Activated naive CD8-positive, alpha-beta T cell treated with anti-CD3 and anti-CD28 coated beads for 36 hours (primary cell): ENCODE results near the gene EMILIN1. TPM values are rescaled to one million over a fixed set of nuclear protein-coding genes. Genes with fewer than 3 reads are reported as not detected.
"Not testable (repeated sequence)": the region's sequence is repeated elsewhere in the genome, so short reads cannot be mapped to it uniquely, and the experiment has no call there.

Experiments used
- DNase-seq: peaks from one replicate; pipeline ENCODE4 v3.0.0; 2021
- H3K27ac Mint-ChIP-seq: one replicate; pipeline ENCODE4 v1.8.0; 2022; ENCODE audit warnings: mild to moderate bottlenecking, moderate library complexity, mixed read lengths
- H3K27me3 Mint-ChIP-seq: one replicate; pipeline ENCODE4 v1.8.0; 2022; ENCODE audit warnings: mild to moderate bottlenecking, mixed read lengths
- H3K36me3 Mint-ChIP-seq: one replicate; pipeline ENCODE4 v1.8.0; 2021; ENCODE audit warnings: mild to moderate bottlenecking, mixed read lengths
- H3K4me1 Mint-ChIP-seq: one replicate; pipeline ENCODE4 v1.8.0; 2021; ENCODE audit warnings: mixed read lengths
- H3K4me3 Mint-ChIP-seq: one replicate; pipeline ENCODE4 v1.8.0; 2022; ENCODE audit warnings: mild to moderate bottlenecking, moderate library complexity, mixed read lengths
- H3K9me3 Mint-ChIP-seq: one replicate; pipeline ENCODE4 v1.8.0; 2022; ENCODE audit warnings: mixed read lengths
- total RNA-seq, 2 experiments: library from RNA; stranded (reverse); gene quantifications; one replicate each; pipeline ENCODE4 v1.2.3, GENCODE V29; 2021

The EMILIN1 gene
- total RNA-seq, 2 experiments from 2014 or later = 0.62 to 0.76 TPM

DNA sequence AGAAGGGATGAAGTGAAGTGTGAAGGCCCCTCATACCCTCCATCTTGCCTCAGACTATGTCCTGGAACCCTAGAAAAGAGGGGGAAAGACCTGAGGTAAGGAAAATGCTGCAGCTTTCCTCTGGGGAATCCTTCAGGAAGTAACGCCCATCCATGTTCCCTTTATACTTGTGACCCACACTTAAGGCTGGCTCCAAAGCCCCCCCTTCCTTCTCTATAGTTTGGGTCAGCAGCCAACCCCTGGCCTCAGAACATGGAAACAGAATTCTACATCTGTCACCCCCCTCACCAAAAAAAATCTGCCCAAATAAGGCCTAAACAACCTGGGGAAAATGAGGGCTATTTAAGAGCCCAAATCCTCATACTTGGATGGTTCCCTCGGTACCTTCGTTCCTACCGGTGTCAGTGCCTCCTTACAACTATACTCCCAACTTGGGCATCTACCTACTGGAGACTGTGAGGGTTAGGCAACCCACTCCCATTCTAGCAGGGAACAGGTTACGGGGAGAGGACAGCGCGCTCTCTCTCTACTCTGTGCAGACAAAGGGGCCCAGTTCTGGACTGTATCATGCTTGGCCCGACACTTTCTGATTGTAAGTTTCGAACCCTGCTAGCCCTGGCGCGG lies 7.7 kb upstream of the EMILIN1 start:
- peaks cover 37% of the 10 kb centered on the region for H3K36me3 Mint-ChIP-seq
- peak overlapping the region; percentile 93 for H3K27ac Mint-ChIP-seq
- peak overlapping the region; percentile 97 for H3K4me3 Mint-ChIP-seq
- no peaks in the 10 kb centered on the region for H3K9me3 Mint-ChIP-seq
- H3K27me3 Mint-ChIP-seq = no peaks in the 10 kb centered on the region
- H3K4me1 Mint-ChIP-seq = peaks cover 59% of the 10 kb centered on the region
- DNase-seq = no peak

DNA sequence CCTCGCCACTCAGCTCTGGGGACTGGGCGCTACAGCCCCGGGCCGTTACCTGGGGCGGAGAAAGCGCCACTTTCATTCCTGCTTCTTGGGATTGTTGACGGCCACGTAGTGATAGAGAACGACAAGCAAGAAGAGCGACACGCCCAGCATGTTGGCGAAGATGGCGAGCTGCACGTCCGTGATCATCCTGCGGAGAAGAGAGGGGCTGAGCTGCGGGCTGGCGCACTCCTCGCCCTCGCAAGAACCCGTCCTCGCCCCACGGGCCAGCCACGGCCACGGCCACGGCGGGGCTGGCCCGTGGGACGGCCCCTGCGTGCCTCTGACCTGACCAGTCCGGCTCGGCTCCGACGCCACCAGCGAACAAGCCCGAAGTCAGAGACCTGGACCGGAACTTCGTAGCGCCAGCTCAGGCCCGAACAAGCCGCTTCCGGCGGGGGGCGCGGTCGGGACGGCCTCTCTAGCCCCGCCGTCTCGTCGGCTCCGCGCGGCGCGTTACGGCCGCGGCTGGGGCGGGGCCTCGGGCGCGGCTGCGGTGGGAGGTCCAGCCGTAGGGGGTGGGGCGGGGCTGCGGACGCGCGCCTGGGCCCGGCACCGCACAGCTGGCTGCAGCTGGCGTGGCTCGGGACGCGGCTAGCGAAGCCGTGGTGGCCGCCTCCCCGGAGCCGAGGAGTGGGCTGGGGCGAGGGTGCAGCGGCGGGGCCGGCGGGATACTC lies 7.0 kb upstream of the EMILIN1 start, which contains the start of gene OST4:
Gene OST4, minus strand, starts transcription at position 378 of the 713 bp plus-strand sequence.
- no peaks in the 10 kb centered on the region for H3K9me3 Mint-ChIP-seq
- peak; percentile 93 for DNase-seq
- no peaks in the 10 kb centered on the region for H3K27me3 Mint-ChIP-seq
- H3K27ac Mint-ChIP-seq = peak within 1 kb of the TSS; percentile 93
- peaks cover 33% of the 10 kb centered on the region for H3K36me3 Mint-ChIP-seq
- peaks cover 58% of the 10 kb centered on the region for H3K4me1 Mint-ChIP-seq
- peak within 1 kb of the TSS; percentile 97 for H3K4me3 Mint-ChIP-seq

DNA sequence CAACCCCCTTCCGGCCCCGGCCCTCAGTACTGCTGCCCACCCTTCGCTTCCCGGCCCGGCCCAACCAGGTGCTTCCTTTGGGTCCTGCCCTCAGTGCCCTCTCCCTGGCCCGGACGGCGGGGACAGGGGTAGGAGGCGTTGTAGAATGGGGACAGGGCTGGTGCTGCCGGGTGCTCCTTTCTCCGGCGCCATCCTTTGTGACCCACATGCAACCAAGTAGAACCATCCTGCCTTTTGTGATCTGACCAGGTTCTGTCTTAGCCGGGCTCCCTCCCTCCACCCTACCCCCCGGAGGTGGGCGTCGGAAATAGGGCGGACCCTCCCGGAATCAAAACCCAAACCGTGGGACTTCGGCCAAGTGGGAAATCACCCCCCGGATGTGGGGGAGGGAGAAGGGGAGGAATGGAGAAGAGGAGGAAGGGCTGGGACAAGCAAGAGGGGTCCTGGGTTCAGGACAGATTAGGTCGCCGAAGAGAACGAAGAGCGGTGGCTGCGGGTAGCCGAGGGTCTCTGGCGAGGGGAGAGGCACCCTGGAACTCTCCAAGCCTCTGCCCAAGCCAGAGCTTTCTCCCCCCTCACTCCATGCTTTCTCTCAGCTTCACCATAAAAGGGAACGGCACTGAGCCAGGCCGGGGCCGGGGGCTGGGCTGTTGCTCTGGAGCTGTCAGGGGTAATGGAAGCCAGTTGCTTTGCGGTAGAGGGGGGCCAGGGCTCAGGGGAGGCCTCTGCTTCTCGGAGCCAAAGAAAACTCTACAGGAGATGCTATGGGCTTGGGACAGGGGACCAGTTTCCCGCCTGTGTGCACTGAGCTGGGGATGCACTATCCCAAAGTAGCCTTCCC lies 6.2 kb upstream of the EMILIN1 start:
- DNase-seq = peak; percentile 52
- Mint-ChIP-seq H3K9me3 (no peaks in the 10 kb centered on the region), H3K27me3 (no peaks in the 10 kb centered on the region), H3K4me1 (peaks cover 58% of the 10 kb centered on the region), H3K27ac (peak overlapping the region; percentile 89), H3K36me3 (peaks cover 32% of the 10 kb centered on the region), H3K4me3 (peak overlapping the region; percentile 85)

DNA sequence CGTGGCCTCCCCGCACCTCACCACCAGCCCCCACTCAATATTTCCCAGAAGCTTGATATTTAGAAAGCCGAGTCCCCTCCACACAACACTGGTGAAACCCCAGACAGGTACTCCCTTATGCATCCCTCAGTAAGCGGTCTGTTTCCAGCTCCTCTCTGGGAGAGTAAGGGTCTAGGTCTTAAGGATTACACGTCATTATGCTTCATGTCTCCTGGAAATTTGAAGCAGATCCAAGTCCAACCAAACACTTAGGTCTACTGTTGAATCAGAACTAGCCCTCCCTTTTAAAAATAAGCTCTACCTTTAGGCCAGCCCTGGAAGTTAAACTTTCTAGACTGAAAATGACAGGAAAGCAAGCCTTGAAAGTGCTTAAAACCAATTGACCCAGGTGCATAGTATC lies 5.5 kb upstream of the EMILIN1 start:
- Mint-ChIP-seq H3K4me3 (peak overlapping the region; percentile 85), H3K27ac (peak overlapping the region; percentile 89), H3K36me3 (peaks cover 27% of the 10 kb centered on the region), H3K4me1 (peaks cover 55% of the 10 kb centered on the region), H3K27me3 (no peaks in the 10 kb centered on the region), H3K9me3 (no peaks in the 10 kb centered on the region)
- DNase-seq = no peak

DNA sequence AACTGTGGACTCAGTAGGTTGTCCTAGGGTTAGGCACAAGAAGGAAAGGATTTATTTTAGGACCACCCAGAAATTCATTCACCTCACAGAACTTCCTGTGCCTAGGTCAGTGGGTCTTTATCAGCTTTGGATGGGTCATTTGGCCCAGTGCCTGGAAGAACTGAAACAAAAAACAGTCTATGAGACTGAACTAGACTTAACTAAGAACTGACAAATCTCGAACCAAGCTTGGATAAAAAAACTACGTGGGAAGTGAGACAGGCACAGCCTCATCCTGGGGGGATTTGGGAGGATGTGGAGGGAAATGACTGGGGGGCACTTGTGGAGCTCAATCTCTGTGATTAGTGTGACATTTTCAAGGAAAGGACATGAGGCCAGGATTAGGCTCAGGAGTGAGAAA lies 4.6 kb upstream of the EMILIN1 start:
- H3K9me3 Mint-ChIP-seq = no peaks in the 10 kb centered on the region
- peak overlapping the region; percentile 46 for H3K27ac Mint-ChIP-seq
- no peak for DNase-seq
- H3K27me3 Mint-ChIP-seq = no peaks in the 10 kb centered on the region
- peaks cover 51% of the 10 kb centered on the region for H3K4me1 Mint-ChIP-seq
- H3K4me3 Mint-ChIP-seq = peak overlapping the region; percentile 11
- peaks cover 21% of the 10 kb centered on the region for H3K36me3 Mint-ChIP-seq

DNA sequence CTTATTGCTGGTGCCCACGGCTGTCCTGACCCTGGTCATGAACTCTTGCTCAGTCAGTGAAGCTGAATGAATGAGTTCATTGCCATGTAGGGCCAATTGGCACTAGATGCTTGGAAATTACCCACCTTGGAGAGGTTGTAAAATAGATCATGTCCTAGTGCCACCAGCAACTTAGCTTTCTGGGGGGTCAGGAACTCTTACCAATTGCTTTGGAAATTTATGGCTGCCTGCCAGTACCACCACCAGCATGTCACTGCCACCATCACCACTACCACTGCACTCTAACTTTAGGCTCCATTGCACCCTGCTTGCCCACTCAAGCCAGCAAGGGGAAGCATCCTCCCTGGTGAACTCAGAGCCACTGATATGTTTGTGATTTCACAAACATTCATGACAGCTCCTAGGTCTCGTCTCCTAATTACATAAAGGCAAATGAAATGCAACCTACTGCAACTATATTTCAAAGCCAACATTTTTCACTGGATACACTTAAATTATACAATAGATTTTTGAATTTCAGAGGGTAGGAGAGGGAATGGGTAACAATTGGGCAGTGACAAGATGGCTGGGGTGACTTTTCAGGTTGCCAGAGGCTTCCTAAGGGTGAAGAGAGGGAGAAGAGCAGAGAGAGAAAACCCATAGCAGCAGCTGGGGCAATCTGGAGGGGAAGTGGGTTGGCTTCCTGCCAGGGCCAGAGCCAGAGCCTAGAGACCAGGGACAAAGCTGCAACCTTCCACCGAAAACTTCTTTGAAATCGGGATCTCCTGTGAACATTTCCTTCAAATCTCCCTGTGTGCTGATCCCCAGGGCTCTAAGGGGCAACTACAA lies 3.5 kb upstream of the EMILIN1 start:
- Mint-ChIP-seq H3K9me3 (no peaks in the 10 kb centered on the region), H3K4me3 (peak overlapping the region; percentile 25)

DNA sequence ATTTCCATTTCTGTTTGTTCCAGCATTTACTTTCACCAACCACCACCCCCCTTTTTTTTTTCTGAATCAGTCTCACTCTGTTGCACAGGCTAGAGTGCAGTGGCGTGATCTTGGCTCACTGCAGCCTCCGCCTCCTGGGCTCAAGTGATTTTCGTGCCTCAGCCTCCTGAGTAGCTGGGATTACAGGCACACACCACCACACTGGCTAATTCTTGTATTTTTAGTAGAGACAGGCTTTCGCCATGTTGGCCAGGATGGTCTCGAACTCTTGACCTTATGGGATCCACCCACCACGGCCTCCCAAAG lies 2.9 kb upstream of the EMILIN1 start:
- H3K4me3 Mint-ChIP-seq = peak overlapping the region; percentile 25
- peak overlapping the region; percentile 73 for H3K27ac Mint-ChIP-seq
- peaks cover 43% of the 10 kb centered on the region for H3K4me1 Mint-ChIP-seq
- not testable (repeated sequence) for H3K27me3 Mint-ChIP-seq, DNase-seq, H3K36me3 Mint-ChIP-seq, H3K9me3 Mint-ChIP-seq

More for the DNA sequence above, 3.5 kb upstream of the EMILIN1 start:
- DNase-seq = peak; percentile 44
- no peaks in the 10 kb centered on the region for H3K27me3 Mint-ChIP-seq
- H3K36me3 Mint-ChIP-seq = peaks cover 9% of the 10 kb centered on the region
- H3K4me1 Mint-ChIP-seq = peaks cover 41% of the 10 kb centered on the region
- H3K27ac Mint-ChIP-seq = peak overlapping the region; percentile 73

DNA sequence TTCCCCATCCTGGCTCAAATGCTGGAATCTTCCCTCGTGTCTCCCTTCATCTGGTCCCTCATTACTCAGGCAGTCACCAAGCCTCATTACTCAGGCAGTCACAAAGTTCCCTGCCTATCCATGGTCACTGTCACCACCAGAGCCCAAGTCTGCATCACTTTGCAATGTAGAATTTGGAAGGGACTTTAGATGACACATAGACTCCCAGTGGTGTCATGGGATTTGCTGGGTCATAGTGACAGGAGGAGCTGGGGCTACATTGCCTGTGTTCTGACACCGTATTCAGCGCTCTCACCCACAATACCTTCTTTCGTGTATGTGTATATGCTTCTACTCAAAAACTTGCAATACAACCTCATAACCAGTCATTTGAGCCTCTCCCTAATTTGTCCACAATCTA lies 2.1 kb upstream of the EMILIN1 start:
- Mint-ChIP-seq H3K4me1 (peaks cover 47% of the 10 kb centered on the region), H3K4me3 (no peak overlapping the region), H3K9me3 (no peaks in the 10 kb centered on the region), H3K36me3 (no peaks in the 10 kb centered on the region), H3K27me3 (no peaks in the 10 kb centered on the region), H3K27ac (no peak overlapping the region)
- no peak for DNase-seq

DNA sequence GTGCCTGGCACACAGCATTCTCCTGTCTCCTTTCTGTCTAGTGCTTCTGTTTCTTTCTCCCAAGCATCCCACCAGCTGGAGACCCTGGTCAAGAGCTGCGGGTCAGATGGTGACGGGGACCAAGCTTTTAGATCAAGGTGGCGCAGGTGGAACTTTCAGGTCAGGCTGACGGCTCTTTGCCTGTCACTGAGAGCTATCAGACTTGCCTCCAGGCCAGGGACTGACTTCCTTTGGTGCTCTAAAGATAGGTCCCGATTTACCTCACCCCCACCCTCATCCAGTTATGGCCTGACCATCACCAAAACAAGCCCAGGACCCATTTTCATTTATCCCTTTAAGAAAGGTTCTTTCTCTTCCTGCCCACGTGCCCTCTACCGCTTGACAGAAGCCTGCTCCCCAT lies 1.2 kb upstream of the EMILIN1 start:
- H3K36me3 Mint-ChIP-seq = no peaks in the 10 kb centered on the region
- no peaks in the 10 kb centered on the region for H3K27me3 Mint-ChIP-seq
- H3K27ac Mint-ChIP-seq = no peak overlapping the region
- H3K4me1 Mint-ChIP-seq = peaks cover 49% of the 10 kb centered on the region
- no peaks in the 10 kb centered on the region for H3K9me3 Mint-ChIP-seq
- no peak for DNase-seq
- no peak overlapping the region for H3K4me3 Mint-ChIP-seq

DNA sequence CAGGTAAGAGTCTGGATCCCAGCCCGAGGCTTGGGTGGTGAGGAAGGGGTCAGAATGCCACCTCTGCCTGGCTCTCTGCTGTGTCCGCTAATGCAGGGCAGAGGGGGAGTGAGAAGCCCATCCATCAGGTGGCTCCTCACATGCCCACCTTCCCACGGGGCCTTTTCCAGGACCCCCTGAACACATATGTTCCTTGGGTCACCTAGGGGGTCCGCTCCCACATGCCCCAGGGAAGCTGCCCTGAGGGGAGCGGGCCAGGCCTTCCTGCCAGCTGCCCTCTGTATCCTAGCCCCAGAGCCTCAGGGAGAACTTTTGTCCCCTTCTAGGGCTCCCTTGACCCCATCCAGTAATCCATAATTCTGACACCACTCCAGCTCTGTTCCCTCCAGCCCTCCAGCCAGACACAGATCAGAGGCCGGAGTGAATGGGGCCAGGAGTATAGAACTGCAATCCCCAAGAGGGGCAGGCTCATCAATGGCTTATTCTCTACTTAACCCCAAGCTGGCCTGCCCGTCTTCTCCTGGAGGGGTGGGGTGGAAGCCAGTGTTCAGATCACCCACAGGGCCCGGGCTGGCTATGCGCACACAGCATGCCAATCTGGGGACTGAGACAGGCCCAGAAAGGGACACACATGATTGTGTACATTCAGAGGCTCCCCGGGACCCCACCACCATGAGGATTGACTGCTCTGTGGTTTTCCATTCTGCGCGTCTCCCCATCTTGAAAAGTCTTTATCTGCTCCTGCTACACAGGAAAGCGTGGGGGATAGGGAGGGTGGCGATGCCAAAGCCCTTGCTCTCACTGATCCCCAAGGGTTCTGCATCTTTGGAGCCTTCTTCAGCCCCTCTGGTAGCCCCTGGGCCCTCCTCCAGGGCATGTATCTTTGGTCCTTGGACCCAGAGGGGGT lies 1.1 kb downstream of the EMILIN1 start:
- Mint-ChIP-seq H3K27me3 (no peaks in the 10 kb centered on the region), H3K27ac (no peak overlapping the region), H3K4me3 (no peak overlapping the region), H3K9me3 (no peaks in the 10 kb centered on the region), H3K36me3 (no peaks in the 10 kb centered on the region), H3K4me1 (peaks cover 30% of the 10 kb centered on the region)
- no peak for DNase-seq

DNA sequence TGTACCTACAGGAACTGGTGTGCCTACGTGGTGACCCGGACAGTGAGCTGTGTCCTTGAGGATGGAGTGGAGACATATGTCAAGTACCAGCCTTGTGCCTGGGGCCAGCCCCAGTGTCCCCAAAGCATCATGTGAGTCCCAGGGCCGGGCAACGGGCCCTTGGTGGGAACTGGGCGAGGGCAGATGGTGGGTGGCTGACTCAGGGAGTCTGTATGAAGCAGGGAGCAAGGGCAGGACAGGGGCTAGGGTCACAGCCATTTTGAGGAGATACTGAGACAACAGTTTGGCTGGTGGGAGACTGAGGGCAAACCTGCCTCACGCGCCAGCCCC lies 1.7 kb downstream of the EMILIN1 start:
- H3K4me3 Mint-ChIP-seq = no peak overlapping the region
- no peaks in the 10 kb centered on the region for H3K27me3 Mint-ChIP-seq
- H3K4me1 Mint-ChIP-seq = peaks cover 28% of the 10 kb centered on the region
- no peaks in the 10 kb centered on the region for H3K36me3 Mint-ChIP-seq
- no peak for DNase-seq
- peak overlapping the region; percentile 8 for H3K27ac Mint-ChIP-seq
- no peaks in the 10 kb centered on the region for H3K9me3 Mint-ChIP-seq

DNA sequence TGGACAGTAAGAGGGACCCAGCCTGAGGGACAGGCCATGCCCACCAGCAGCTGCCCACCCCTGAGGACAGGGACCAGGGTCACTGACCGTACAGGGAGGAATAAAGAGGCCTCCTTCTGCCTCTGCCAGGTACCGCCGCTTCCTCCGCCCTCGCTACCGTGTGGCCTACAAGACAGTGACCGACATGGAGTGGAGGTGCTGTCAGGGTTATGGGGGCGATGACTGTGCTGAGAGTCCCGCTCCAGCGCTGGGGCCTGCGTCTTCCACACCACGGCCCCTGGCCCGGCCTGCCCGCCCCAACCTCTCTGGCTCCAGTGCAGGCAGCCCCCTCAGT lies 2.2 kb downstream of the EMILIN1 start:
- DNase-seq = no peak
- peak overlapping the region; percentile 76 for H3K4me3 Mint-ChIP-seq
- no peaks in the 10 kb centered on the region for H3K9me3 Mint-ChIP-seq

DNA sequence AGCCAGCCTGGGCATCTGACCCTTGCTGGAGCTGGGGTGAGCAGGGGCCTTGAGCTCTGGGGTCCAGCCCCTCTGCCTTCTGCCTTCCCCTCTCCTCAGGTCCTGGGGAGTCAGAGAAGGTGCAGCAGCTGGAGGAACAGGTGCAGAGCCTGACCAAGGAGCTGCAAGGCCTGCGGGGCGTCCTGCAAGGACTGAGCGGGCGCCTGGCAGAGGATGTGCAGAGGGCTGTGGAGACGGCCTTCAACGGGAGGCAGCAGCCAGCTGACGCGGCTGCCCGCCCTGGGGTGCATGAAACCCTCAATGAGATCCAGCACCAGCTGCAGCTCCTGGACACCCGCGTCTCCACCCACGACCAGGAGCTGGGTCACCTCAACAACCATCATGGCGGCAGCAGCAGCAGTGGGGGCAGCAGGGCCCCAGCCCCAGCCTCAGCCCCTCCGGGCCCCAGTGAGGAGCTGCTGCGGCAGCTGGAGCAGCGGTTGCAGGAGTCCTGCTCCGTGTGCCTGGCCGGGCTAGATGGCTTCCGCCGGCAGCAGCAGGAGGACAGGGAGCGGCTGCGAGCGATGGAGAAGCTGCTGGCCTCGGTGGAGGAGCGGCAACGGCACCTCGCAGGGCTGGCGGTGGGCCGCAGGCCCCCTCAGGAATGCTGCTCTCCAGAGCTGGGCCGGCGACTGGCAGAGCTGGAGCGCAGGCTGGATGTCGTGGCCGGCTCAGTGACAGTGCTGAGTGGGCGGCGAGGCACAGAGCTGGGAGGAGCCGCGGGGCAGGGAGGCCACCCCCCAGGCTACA lies 3.8 kb downstream of the EMILIN1 start:
- no peak for DNase-seq
- Mint-ChIP-seq H3K4me1 (peaks cover 24% of the 10 kb centered on the region), H3K36me3 (no peaks in the 10 kb centered on the region), H3K4me3 (peak overlapping the region; percentile 76), H3K9me3 (no peaks in the 10 kb centered on the region), H3K27me3 (no peaks in the 10 kb centered on the region), H3K27ac (peak overlapping the region; percentile 96)

More for the DNA sequence above, 2.2 kb downstream of the EMILIN1 start:
- H3K27me3 Mint-ChIP-seq = no peaks in the 10 kb centered on the region
- H3K36me3 Mint-ChIP-seq = no peaks in the 10 kb centered on the region
- peak overlapping the region; percentile 96 for H3K27ac Mint-ChIP-seq
- peaks cover 27% of the 10 kb centered on the region for H3K4me1 Mint-ChIP-seq
